Measurements from ENCODE around the gene ASB8. TPM values are rescaled to one million over a fixed set of nuclear protein-coding genes. Genes with fewer than 3 reads are reported as not detected.

Gene ASB8
- total RNA-seq, 3 donors from 2014 or later: 41.1 to 46.6 (median 41.3) TPM

DNA sequence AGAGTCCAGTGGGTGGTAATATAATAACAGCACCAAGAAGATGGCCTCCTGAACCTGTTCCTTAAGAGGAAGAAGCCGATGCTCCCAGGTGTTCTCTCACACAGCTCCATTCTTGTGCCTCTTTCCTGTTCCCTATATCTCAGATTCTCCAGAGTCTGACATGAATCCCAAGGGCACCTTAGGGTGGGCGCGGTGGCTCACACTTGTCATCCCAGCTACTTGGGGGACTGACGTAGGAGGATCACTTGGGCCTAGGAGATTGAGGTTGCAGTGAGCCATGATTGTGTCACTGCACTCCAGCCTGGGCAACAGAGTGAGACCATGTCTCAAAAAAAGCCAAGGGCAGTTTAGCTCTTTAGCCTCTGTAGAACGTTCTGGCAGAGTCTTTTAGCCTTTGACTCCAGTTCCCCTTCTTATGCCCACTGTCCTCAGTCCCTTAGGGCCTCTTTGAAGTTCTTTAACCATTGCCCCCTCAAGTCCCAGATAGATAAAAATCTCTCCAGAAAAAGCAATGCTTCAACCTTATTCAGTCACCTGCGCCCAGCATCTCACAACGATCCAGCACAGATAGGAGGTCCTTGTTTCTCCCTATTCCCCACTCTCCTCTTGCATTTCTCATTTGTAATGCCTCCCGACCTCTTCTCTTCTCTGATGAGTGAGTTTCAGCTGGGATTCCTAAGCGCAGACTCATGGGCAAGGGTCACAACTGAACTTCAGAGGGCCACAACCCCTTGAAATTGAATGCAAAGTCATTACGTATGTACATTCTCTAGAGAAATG lies 30.8 kb upstream of the ASB8 start:
- Histone ChIP-seq H3K4me3 (no peak overlapping the region), H3K9me3 (no peaks in the 10 kb centered on the region), H3K4me1 (ENCODE audit: low read depth) (peaks cover 3% of the 10 kb centered on the region), H3K36me3 (ENCODE audit: low read depth) (no peaks in the 10 kb centered on the region)
- TF ChIP-seq, protein P1, sequence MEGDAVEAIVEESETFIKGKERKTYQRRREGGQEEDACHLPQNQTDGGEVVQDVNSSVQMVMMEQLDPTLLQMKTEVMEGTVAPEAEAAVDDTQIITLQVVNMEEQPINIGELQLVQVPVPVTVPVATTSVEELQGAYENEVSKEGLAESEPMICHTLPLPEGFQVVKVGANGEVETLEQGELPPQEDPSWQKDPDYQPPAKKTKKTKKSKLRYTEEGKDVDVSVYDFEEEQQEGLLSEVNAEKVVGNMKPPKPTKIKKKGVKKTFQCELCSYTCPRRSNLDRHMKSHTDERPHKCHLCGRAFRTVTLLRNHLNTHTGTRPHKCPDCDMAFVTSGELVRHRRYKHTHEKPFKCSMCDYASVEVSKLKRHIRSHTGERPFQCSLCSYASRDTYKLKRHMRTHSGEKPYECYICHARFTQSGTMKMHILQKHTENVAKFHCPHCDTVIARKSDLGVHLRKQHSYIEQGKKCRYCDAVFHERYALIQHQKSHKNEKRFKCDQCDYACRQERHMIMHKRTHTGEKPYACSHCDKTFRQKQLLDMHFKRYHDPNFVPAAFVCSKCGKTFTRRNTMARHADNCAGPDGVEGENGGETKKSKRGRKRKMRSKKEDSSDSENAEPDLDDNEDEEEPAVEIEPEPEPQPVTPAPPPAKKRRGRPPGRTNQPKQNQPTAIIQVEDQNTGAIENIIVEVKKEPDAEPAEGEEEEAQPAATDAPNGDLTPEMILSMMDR (IDR thresholded peaks at IDR 0.05): no peak
- ATAC-seq (no peak), DNase-seq (no peak)
- intact Hi-C loops (cut with DNase I, micrococcal nuclease): no loop called here

DNA sequence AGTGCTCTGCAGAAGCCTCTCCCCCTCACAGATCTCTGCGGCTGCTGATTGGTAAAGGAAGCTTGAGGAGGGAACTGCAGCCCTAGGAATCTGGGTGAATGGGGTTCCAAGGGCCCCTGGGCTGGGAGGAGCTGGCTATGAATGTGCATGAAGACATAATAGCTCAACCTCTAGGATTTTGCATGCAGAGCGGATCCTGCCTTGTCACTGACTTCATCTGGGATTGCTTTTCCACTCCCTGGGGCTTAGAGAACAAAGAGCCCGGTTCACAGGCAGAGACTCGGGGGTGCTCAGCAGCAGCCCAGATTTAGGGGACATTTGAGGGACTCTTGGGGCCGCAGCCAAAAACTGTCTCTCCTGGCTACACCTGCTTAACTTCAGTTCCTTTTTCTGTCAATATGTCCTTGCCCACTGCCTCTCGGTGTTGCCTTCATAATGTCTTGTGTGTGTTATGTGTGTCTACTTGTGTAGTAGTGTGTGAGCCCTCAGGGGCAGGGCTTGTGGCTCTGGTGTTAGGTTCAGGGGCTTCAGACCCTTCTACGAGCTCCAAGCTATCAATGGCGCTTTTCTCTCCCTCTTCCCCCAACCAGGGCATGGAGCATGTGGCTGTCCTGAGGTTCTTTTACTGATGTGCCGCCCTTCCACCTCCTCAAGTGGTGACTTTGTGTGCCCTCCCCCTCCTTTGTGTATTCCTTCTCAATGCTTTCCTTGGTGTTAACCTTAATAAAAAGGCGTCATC lies 28.0 kb upstream of the ASB8 start:
- ATAC-seq (no peak), DNase-seq (no peak)
- Histone ChIP-seq H3K9me3 (no peaks in the 10 kb centered on the region), H3K4me3 (no peak overlapping the region), H3K4me1 (ENCODE audit: low read depth) (peaks cover 3% of the 10 kb centered on the region), H3K36me3 (ENCODE audit: low read depth) (no peaks in the 10 kb centered on the region)
- intact Hi-C loops (cut with DNase I, micrococcal nuclease): no loop called here
- TF ChIP-seq, protein P1 (IDR thresholded peaks at IDR 0.05): no peak

DNA sequence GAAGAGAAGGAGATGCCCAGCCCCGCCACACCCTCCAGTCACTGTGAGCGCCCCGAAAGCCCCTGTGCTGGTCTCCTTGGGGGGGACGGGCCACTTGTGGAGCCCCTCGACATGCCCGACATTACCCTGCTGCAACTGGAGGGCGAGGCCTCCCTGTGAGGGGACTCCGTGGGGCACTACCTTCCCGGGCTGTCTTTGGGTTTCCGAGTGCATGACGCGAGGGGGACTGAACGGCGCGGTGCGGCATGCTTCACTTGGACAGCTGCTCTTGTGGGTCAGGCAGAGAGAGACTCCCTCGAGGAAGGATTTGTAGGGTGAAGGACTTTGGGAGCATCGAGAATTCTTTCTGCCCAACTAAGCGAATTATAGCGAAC lies 27.2 kb upstream of the ASB8 start:
- TF ChIP-seq, protein P1 (IDR thresholded peaks at IDR 0.05): no peak
- intact Hi-C loops (cut with DNase I, micrococcal nuclease): no loop called here
- DNase-seq (no peak), ATAC-seq (no peak)
- Histone ChIP-seq H3K4me3 (no peak overlapping the region), H3K9me3 (no peaks in the 10 kb centered on the region), H3K4me1 (ENCODE audit: low read depth) (peaks cover 3% of the 10 kb centered on the region), H3K36me3 (ENCODE audit: low read depth) (no peaks in the 10 kb centered on the region)

DNA sequence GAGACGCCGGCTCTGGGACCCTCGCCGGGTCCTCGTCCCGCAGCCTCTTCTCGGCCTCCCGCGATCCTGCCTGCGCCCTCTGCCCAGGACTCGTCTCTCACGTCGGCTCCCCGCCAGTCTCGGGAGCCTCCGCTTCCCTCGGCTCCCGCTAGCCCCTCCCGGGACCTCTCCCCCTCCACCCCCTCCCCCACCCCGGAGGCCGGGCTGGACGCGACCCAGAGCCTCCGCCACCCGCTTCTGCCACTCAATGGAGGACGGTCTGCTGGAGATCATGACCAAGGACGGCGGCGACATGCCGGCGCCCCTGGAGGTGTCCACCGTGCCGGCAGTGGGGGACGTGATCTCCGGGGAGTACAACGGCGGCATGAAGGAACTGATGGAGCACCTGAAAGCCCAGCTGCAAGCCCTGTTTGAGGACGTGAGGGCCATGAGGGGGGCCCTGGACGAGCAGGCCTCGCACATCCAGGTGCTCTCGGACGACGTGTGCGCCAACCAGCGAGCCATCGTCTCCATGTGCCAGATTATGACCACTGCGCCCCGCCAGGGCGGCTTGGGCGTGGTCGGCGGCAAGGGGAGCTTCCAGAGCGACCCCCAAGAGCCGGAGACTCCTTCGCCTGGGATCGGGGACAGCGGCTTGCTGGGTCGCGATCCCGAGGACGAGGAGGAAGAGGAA lies 26.7 kb upstream of the ASB8 start:
- H3K36me3 ChIP-seq (ENCODE audit: low read depth): no peaks in the 10 kb centered on the region
- ATAC-seq (peak; percentile 8), DNase-seq (peak in 1 of 3 donors; percentile 35)
- peak overlapping the region; percentile 26 for H3K4me3 ChIP-seq
- H3K9me3 ChIP-seq: no peaks in the 10 kb centered on the region
- peaks cover 3% of the 10 kb centered on the region for H3K4me1 ChIP-seq (ENCODE audit: low read depth)
- TF ChIP-seq, protein P1 (IDR thresholded peaks at IDR 0.05): no peak
- intact Hi-C loops (cut with DNase I, micrococcal nuclease): no loop called here

DNA sequence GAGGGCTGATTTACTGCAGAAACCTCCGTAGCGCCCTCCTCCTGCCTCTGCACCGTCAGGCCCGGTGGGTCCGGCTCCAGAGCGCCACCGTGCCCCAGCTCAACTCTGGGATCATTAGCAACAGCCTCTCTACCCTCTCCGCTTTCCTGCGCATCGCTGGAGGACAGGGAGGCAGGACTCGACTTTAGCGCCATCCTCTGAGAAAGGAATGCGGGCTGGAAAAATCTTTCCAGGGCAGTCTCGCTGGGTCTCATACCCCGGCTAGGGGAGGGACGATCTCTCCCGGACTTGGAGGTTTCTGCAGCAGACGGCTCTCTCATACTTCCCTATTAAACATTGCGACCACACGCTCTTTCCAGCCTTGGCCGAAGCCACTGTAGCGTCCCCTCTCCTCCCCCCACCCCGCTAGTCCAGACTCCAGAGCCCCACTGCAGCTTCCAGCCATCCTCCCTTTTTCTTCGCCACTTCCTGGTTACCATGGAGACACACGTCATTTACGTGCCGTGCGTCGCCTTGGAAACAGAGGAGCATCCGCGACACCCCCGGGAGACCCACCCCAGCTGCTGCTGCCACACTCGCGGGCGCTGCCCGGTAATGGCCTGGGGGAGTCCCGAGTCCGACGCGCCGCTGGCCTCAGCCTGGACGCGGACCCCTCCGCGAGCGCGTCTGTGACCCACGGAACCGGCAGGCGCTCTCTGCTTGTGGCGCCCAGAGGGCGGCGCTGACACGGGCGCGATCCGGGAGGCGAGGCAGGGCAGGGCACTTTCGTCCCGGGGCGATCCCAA lies 26.0 kb upstream of the ASB8 start, which contains the start of gene CCDC184:
CCDC184 (plus strand) TSS at position 554 of the 785 bp plus-strand sequence. CDS start 479 bp downstream, outside the sequence.
- Histone ChIP-seq H3K9me3 (no peaks in the 10 kb centered on the region), H3K4me3 (peak within 1 kb of the TSS; percentile 26), H3K36me3 (ENCODE audit: low read depth) (no peaks in the 10 kb centered on the region), H3K4me1 (ENCODE audit: low read depth) (peaks cover 3% of the 10 kb centered on the region)
- ATAC-seq (peak; percentile 83), DNase-seq (peak; percentile 63 to 79 (median 66))
- intact Hi-C loops (cut with DNase I, micrococcal nuclease): no loop called here
- TF ChIP-seq, protein P1 (IDR thresholded peaks at IDR 0.05): no peak

All from mucosa of descending colon (tissue), 3 donors.